HG02938 (cell line): ENCODE data around the gene ZMAT5.
"Not testable (repeated sequence)": the region's sequence is repeated elsewhere in the genome, so short reads cannot be mapped to it uniquely, and the experiment has no call there.

ENCODE experiments used
- ATAC-seq: cut with Tn5 transposase; IDR thresholded peaks from one replicate; pipeline ENCODE4 v1.9.1; 2021; ENCODE audit warnings: mild to moderate bottlenecking, moderate library complexity; ENCODE audit not compliant: unreplicated experiment

Gene ZMAT5

GRCh38 chr22:29755889-29756288, 10.9 kb downstream of the ZMAT5 start:
- ATAC-seq: no peak

GRCh38 chr22:29754658-29755395, 12.0 kb downstream of the ZMAT5 start:
- not testable (repeated sequence) for ATAC-seq

- no peak for ATAC-seq
Observed at GRCh38 chr22:29753808-29754657, 12.8 kb downstream of the ZMAT5 start.

- no peak for ATAC-seq
Observed at GRCh38 chr22:29751669-29752068, 15.1 kb downstream of the ZMAT5 start.

GRCh38 chr22:29750559-29751538, 16.0 kb downstream of the ZMAT5 start:
- ATAC-seq: no peak

GRCh38 chr22:29750029-29750428, 16.8 kb downstream of the ZMAT5 start:
- no peak for ATAC-seq

- no peak for ATAC-seq
Observed at GRCh38 chr22:29748248-29748893, 18.4 kb downstream of the ZMAT5 start.

- ATAC-seq: no peak
Observed at GRCh38 chr22:29747832-29748231, 19.0 kb downstream of the ZMAT5 start.

GRCh38 chr22:29744902-29745301, 21.9 kb downstream of the ZMAT5 start:
- ATAC-seq: no peak

- ATAC-seq: no peak
Observed at GRCh38 chr22:29742326-29742725, 24.5 kb downstream of the ZMAT5 start.

- no peak for ATAC-seq
Observed at GRCh38 chr22:29741926-29742325, 24.9 kb downstream of the ZMAT5 start.

GRCh38 chr22:29740216-29740615, 26.6 kb downstream of the ZMAT5 start:
- no peak for ATAC-seq

- ATAC-seq: no peak
Observed at GRCh38 chr22:29739346-29739875, 27.4 kb downstream of the ZMAT5 start.

- ATAC-seq: no peak
Observed at GRCh38 chr22:29738118-29738815, 28.5 kb downstream of the ZMAT5 start.

- ATAC-seq: no peak
Observed at GRCh38 chr22:29737251-29738117, 29.3 kb downstream of the ZMAT5 start.

- no peak for ATAC-seq
Observed at GRCh38 chr22:29735416-29735815, 31.4 kb downstream of the ZMAT5 start.

- ATAC-seq: no peak
Observed at GRCh38 chr22:29734838-29735237, 32.0 kb downstream of the ZMAT5 start.

- no peak for ATAC-seq
Observed at GRCh38 chr22:29734406-29734805, 32.4 kb downstream of the ZMAT5 start.
